ENCODE data around the gene H2BK1.

- TF ChIP-seq CTCF (IDR thresholded peaks at IDR 0.05) (no peak), POLR2A (IDR thresholded peaks at IDR 0.05) (no peak), POLR2AphosphoS5 (IDR thresholded peaks at IDR 0.05) (no peak), EP300 (IDR thresholded peaks at IDR 0.05) (no peak)
Observed at GRCh38 chr7:151198945-151199848, 11.1 kb downstream of the H2BK1 start.

All from sigmoid colon (tissue), 4 donors.